ENCODE measurements around the gene IRGC.

DNA sequence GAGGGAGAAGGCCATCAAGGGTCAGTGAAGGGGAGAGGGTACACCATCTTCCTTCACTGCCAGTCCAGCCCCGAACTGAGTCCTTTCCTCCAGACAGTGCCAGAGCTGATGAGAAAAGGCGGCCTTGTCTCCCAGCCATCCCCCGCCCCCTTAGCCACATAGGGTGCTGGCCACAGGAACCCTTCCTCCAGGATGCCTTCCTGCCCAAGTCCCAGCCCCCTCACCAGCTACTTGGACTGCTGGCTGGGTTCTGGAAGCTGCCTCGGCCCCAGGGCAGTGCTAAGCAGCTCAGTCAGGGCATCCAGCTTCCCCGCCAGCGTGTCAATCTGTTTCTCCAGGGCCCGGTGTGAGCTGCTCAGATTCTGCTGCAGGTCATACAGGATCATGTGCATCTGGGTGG, 51.4 kb downstream of the IRGC start:
- TF ChIP-seq, protein P1, sequence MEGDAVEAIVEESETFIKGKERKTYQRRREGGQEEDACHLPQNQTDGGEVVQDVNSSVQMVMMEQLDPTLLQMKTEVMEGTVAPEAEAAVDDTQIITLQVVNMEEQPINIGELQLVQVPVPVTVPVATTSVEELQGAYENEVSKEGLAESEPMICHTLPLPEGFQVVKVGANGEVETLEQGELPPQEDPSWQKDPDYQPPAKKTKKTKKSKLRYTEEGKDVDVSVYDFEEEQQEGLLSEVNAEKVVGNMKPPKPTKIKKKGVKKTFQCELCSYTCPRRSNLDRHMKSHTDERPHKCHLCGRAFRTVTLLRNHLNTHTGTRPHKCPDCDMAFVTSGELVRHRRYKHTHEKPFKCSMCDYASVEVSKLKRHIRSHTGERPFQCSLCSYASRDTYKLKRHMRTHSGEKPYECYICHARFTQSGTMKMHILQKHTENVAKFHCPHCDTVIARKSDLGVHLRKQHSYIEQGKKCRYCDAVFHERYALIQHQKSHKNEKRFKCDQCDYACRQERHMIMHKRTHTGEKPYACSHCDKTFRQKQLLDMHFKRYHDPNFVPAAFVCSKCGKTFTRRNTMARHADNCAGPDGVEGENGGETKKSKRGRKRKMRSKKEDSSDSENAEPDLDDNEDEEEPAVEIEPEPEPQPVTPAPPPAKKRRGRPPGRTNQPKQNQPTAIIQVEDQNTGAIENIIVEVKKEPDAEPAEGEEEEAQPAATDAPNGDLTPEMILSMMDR (IDR thresholded peaks at IDR 0.05; ENCODE audit: insufficient read depth, low read length, poor library complexity, severe bottlenecking): no peak
- TF ChIP-seq EZH2phosphoT487 (conservative IDR thresholded peaks at IDR 0.05; ENCODE audit: low read length): no peak

All from SU-DHL-6 (cell line).